GM23338 (cell line): ENCODE data around the gene ABCA5. TPM values are rescaled to one million over a fixed set of nuclear protein-coding genes. Genes with fewer than 3 reads are reported as not detected.

Experiments
- ATAC-seq: fragments of 200-7000 bp; cut with Tn5 transposase; 3 replicates; pipeline ENCODE4 v1.9.1; 2020
- DNase-seq: peaks from one replicate; pipeline ENCODE4 v3.0.0-alpha.2; 2015; ENCODE audit warnings: low spot score
- H2AFZ ChIP-seq: fragments of 200-600 bp; sonication (generic); 2 replicates; pipeline ENCODE4 v1.8.0; 2016; ENCODE audit warnings: antibody characterized with exemption, mild to moderate bottlenecking, moderate library complexity
- H3F3A ChIP-seq: fragments of 200-600 bp; sonication (generic); replicated peaks from 2 replicates; pipeline ENCODE4 v1.8.0; 2017; ENCODE audit warnings: antibody characterized with exemption, mixed run types, low read depth
- H3K27ac ChIP-seq: fragments of 200-600 bp; sonication (generic); 2 replicates; pipeline ENCODE4 v1.6.1; 2016; ENCODE audit warnings: low read depth
- H3K27me3 ChIP-seq: fragments of 200-600 bp; sonication (generic); 2 replicates; pipeline ENCODE4 v1.8.0; 2016; ENCODE audit warnings: mild to moderate bottlenecking, mixed run types, moderate library complexity; ENCODE audit not compliant: insufficient read depth
- H3K36me3 ChIP-seq: fragments of 200-600 bp; sonication (generic); 2 replicates; pipeline ENCODE4 v1.8.0; 2016; ENCODE audit warnings: mild to moderate bottlenecking; ENCODE audit not compliant: insufficient read depth
- H3K4me1 ChIP-seq: fragments of 200-600 bp; sonication (generic); 2 replicates; pipeline ENCODE4 v1.8.0; 2016; ENCODE audit warnings: mild to moderate bottlenecking, moderate library complexity; ENCODE audit not compliant: insufficient read depth
- H3K4me2 ChIP-seq: fragments of 200-600 bp; sonication (generic); 2 replicates; pipeline ENCODE4 v1.7.1; 2017; ENCODE audit warnings: mixed run types
- H3K4me3 ChIP-seq: fragments of 200-600 bp; sonication (generic); 2 replicates; pipeline ENCODE4 v1.6.1; 2016; ENCODE audit warnings: mixed run types
- H3K79me2 ChIP-seq: fragments of 200-600 bp; sonication (generic); replicated peaks from 2 replicates; pipeline ENCODE4 v1.8.0; 2017; ENCODE audit warnings: mild to moderate bottlenecking; ENCODE audit not compliant: insufficient read depth
- H3K9me2 ChIP-seq: fragments of 200-600 bp; sonication (generic); 2 replicates; pipeline ENCODE4 v1.8.0; 2017; ENCODE audit not compliant: insufficient read depth
- H4K20me1 ChIP-seq: fragments of 200-600 bp; sonication (generic); replicated peaks from 2 replicates; pipeline ENCODE4 v1.8.0; 2017; ENCODE audit warnings: mild to moderate bottlenecking; ENCODE audit not compliant: insufficient read depth
- H3K27ac Mint-ChIP-seq: 2 replicates; pipeline ENCODE4 v1.8.0; 2020; ENCODE audit warnings: inconsistent platforms, mild to moderate bottlenecking, moderate library complexity, mixed read lengths
- H3K27me3 Mint-ChIP-seq: 3 replicates; pipeline ENCODE4 v1.8.0; 2022; ENCODE audit warnings: low read depth, mild to moderate bottlenecking, moderate library complexity, mixed read lengths, inconsistent platforms; ENCODE audit not compliant: insufficient read depth, poor library complexity
- H3K36me3 Mint-ChIP-seq: 3 replicates; pipeline ENCODE4 v1.8.0; 2021; ENCODE audit warnings: low read depth, mild to moderate bottlenecking, inconsistent platforms, moderate library complexity, mixed read lengths
- H3K4me1 Mint-ChIP-seq: 3 replicates; pipeline ENCODE4 v1.8.0; 2020; ENCODE audit warnings: mild to moderate bottlenecking, inconsistent platforms, mixed read lengths
- H3K4me3 Mint-ChIP-seq: 3 replicates; pipeline ENCODE4 v1.8.0; 2021; ENCODE audit warnings: moderate library complexity, mild to moderate bottlenecking, inconsistent platforms, mixed read lengths
- H3K9me3 Mint-ChIP-seq: 3 replicates; pipeline ENCODE4 v1.8.0; 2020; ENCODE audit warnings: moderate library complexity, mild to moderate bottlenecking, inconsistent platforms, mixed read lengths
- CREB1 ChIP-seq: fragments of 250-450 bp; sonication (Bioruptor Pico); IDR thresholded peaks from 2 replicates; pipeline ENCODE4 v1.5.0; 2020; ENCODE audit warnings: low read depth, mild to moderate bottlenecking, moderate library complexity
- CTCF ChIP-seq, 2 experiments: fragments of 200-600 bp in 1 of 2; sonication (generic) in 1 of 2; conservative IDR thresholded peaks; 2 replicates each; pipeline versions ENCODE4 v1.5.1 to v1.6.1; 2016 to 2017; ENCODE audit warnings: antibody characterized with exemption in 2 of 2, low read depth in 2 of 2, mild to moderate bottlenecking in 2 of 2, moderate library complexity in 1 of 2
- ETS1 ChIP-seq: IDR thresholded peaks from 2 replicates; pipeline ENCODE4 v1.6.1; 2016; ENCODE audit warnings: antibody characterized with exemption
- JUNB ChIP-seq: IDR thresholded peaks from one replicate; pipeline ENCODE4 v1.6.1; 2016; ENCODE audit warnings: antibody characterized with exemption; ENCODE audit not compliant: unreplicated experiment
- REST ChIP-seq: IDR thresholded peaks from one replicate; pipeline ENCODE4 v1.6.1; 2018; ENCODE audit warnings: antibody characterized with exemption; ENCODE audit not compliant: unreplicated experiment
- STAT1 ChIP-seq: IDR thresholded peaks from one replicate; pipeline ENCODE4 v1.6.1; 2016; ENCODE audit warnings: antibody characterized with exemption; ENCODE audit not compliant: unreplicated experiment
- ZNF331 ChIP-seq: fragments of 250-450 bp; sonication (Bioruptor Pico); IDR thresholded peaks from 2 replicates; pipeline ENCODE4 v1.5.0; 2020; ENCODE audit warnings: low read depth, mild to moderate bottlenecking, moderate library complexity
- polyA plus RNA-seq: library from polyadenylated mRNA; unstranded; fragments of >200 nt; fragmentation: Nextera tagmentation; extraction: Ambion mirVana; gene quantifications from 2 replicates; pipeline ENCODE4 v1.2.1, GENCODE V29; 2016
- total RNA-seq: library from RNA; depleted of rRNA; stranded (reverse); fragments of >200 nt; shearing (Covaris generic); gene quantifications from 2 replicates; pipeline ENCODE4 v1.2.3, GENCODE V29; 2014

Gene ABCA5
- total and polyA plus RNA-seq, 2 experiments from 2014 or later = 3.1 to 3.4 TPM

- Mint-ChIP-seq H3K9me3 (peaks cover 20% of the 10 kb centered on the region), H3K4me1 (peaks cover 23% of the 10 kb centered on the region), H3K27me3 (peaks cover 12% of the 10 kb centered on the region), H3K36me3 (peaks cover 14% of the 10 kb centered on the region), H3K4me3 (peak overlapping the region; percentile 86), H3K27ac (no peak overlapping the region)
- Histone ChIP-seq H3K27ac (no peak overlapping the region), H3K4me1 (peaks cover 41% of the 10 kb centered on the region), H3K36me3 (no peaks in the 10 kb centered on the region), H3F3A (no peaks in the 10 kb centered on the region), H3K4me2 (peak overlapping the region; percentile 88), H2AFZ (peak overlapping the region; percentile 94), H3K79me2 (no peaks in the 10 kb centered on the region), H3K4me3 (peak overlapping the region; percentile 75), H3K9me2 (no peaks in the 10 kb centered on the region), H3K27me3 (peaks cover 24% of the 10 kb centered on the region), H4K20me1 (no peaks in the 10 kb centered on the region)
- DNase-seq (peak; percentile 15), ATAC-seq (no peak)
- no peak for TF ChIP-seq CREB1 (CRISPR knock-in tag)
- TF ChIP-seq REST = no peak
- TF ChIP-seq JUNB = no peak
- no peak for TF ChIP-seq ZNF331 (CRISPR knock-in tag)
- TF ChIP-seq STAT1 = no peak
- TF ChIP-seq CTCF (conservative IDR thresholded peaks at IDR 0.05; ENCODE audit: low read depth in 2 of 2) = no peak
Measured at GRCh38 chr17:69325518-69326376, 1.2 kb downstream of the ABCA5 start.

GRCh38 chr17:69323806-69324205, 3.1 kb downstream of the ABCA5 start:
- H2AFZ ChIP-seq = no peak overlapping the region
- H3K4me1 Mint-ChIP-seq = peaks cover 29% of the 10 kb centered on the region
- H3K4me3 Mint-ChIP-seq = no peak overlapping the region
- H3F3A ChIP-seq = no peaks in the 10 kb centered on the region
- H3K4me2 ChIP-seq = 0 out of 2 replicates have a peak overlapping the region, but pooled peaks have one; percentile 21
- no peak overlapping the region for H3K27ac ChIP-seq
- H3K27me3 ChIP-seq = peaks cover 24% of the 10 kb centered on the region
- no peaks in the 10 kb centered on the region for H4K20me1 ChIP-seq
- peaks cover 51% of the 10 kb centered on the region for H3K4me1 ChIP-seq
- no peak overlapping the region for H3K27ac Mint-ChIP-seq
- no peaks in the 10 kb centered on the region for H3K79me2 ChIP-seq
- peaks cover 12% of the 10 kb centered on the region for H3K27me3 Mint-ChIP-seq
- DNase-seq (no peak), ATAC-seq (no peak)
- H3K9me3 Mint-ChIP-seq = peaks cover 14% of the 10 kb centered on the region
- no peak overlapping the region for H3K4me3 ChIP-seq
- TF ChIP-seq REST = no peak
- no peak for TF ChIP-seq ZNF331 (CRISPR knock-in tag)
- no peak for TF ChIP-seq JUNB
- no peak for TF ChIP-seq ETS1
- peaks cover 11% of the 10 kb centered on the region for H3K36me3 Mint-ChIP-seq
- no peaks in the 10 kb centered on the region for H3K36me3 ChIP-seq
- no peaks in the 10 kb centered on the region for H3K9me2 ChIP-seq
